Left lung (tissue), 10 donors: ENCODE results near the gene IFITM2. TPM values are rescaled to one million over a fixed set of nuclear protein-coding genes. Genes with fewer than 3 reads are reported as not detected.

ENCODE experiments used
- ATAC-seq: fragments of 200-7000 bp; cut with Tn5 transposase; one replicate; pipeline ENCODE4 v1.9.1; 2020; ENCODE audit warnings: moderate library complexity
- DNase-seq, 4 donors: peaks; one replicate each; pipeline ENCODE4 v3.0.0-alpha.2; 2013 to 2020
- H3K27ac ChIP-seq, 2 donors: fragments of 200-600 bp; sonication (generic) in 1 of 2; one replicate each; pipeline versions ENCODE4 v1.5.0 to v1.8.0; 2020 to 2021
- H3K27me3 ChIP-seq, 2 donors: fragments of 200-600 bp; sonication (generic) in 1 of 2; one replicate each; pipeline versions ENCODE4 v1.5.0 to v1.8.0; 2020 to 2021
- H3K36me3 ChIP-seq, 2 donors: fragments of 200-600 bp; sonication (generic) in 1 of 2; one replicate each; pipeline versions ENCODE4 v1.5.0 to v1.8.0; 2020 to 2021
- H3K4me1 ChIP-seq, 2 donors: fragments of 200-600 bp; one replicate each; pipeline ENCODE4 v1.8.0; 2021
- H3K4me3 ChIP-seq, 2 donors: fragments of 200-600 bp; sonication (generic) in 1 of 2; one replicate each; pipeline versions ENCODE4 v1.5.0 to v1.8.0; 2020 to 2021; ENCODE audit warnings: mild to moderate bottlenecking in 1 of 2
- H3K9me3 ChIP-seq, 2 donors: fragments of 200-600 bp; sonication (generic) in 1 of 2; one replicate each; pipeline versions ENCODE4 v1.5.0 to v1.8.0; 2020 to 2021
- intact Hi-C, 2 donors: fragments of 100-400 bp; cut with DNase I; formaldehyde crosslinking; loops; one replicate each; pipeline versions ENCODE4 v1.11.2 to v1.14.2; 2022
- polyA plus RNA-seq, 6 donors: library from polyadenylated mRNA; unstranded; fragments of 120-200 nt; gene quantifications; one replicate each; pipeline ENCODE4 v1.2.1, GENCODE V29; 2013; ENCODE audit not compliant: insufficient read length in 6 of 6
- total RNA-seq, 2 donors: library from RNA; stranded (reverse); fragmentation: NEBNext Ultra II Directional; extraction: Animal tissue kit (Norgen Biotek cat#: 25700); gene quantifications; one replicate each; pipeline ENCODE4 v1.2.1, GENCODE V29; 2021
- TF ChIP-seq, protein P1 (sequence below), 2 donors: fragments of 200-600 bp; sonication (generic) in 1 of 2; IDR thresholded peaks; one replicate each; pipeline versions ENCODE4 v1.5.0 to v1.8.0; 2021; ENCODE audit warnings: antibody characterized with exemption in 2 of 2
- donor health status: DM: no; HTN: yes; CAD: no.
- donor health status: DM: no; HTN: no; CAD: no.

The IFITM2 gene
- total and polyA plus RNA-seq, 8 donors: 106 to 886 (median 162) TPM

- intact Hi-C loops: no loop called here
- Histone ChIP-seq H3K9me3 (no peaks in the 10 kb centered on the region), H3K27me3 (no peaks in the 10 kb centered on the region), H3K4me1 (peaks cover 6 to 19% of the 10 kb centered on the region in 2 donors), H3K27ac (no peak overlapping the region), H3K36me3 (no peaks in the 10 kb centered on the region), H3K4me3 (no peak overlapping the region)
- DNase-seq (peak in 1 of 4 donors; percentile 70), ATAC-seq (peak; percentile 44)
- TF ChIP-seq, protein P1, sequence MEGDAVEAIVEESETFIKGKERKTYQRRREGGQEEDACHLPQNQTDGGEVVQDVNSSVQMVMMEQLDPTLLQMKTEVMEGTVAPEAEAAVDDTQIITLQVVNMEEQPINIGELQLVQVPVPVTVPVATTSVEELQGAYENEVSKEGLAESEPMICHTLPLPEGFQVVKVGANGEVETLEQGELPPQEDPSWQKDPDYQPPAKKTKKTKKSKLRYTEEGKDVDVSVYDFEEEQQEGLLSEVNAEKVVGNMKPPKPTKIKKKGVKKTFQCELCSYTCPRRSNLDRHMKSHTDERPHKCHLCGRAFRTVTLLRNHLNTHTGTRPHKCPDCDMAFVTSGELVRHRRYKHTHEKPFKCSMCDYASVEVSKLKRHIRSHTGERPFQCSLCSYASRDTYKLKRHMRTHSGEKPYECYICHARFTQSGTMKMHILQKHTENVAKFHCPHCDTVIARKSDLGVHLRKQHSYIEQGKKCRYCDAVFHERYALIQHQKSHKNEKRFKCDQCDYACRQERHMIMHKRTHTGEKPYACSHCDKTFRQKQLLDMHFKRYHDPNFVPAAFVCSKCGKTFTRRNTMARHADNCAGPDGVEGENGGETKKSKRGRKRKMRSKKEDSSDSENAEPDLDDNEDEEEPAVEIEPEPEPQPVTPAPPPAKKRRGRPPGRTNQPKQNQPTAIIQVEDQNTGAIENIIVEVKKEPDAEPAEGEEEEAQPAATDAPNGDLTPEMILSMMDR (IDR thresholded peaks at IDR 0.05): no peak
These were observed 26.8 kb downstream of the IFITM2 start for GRCh38 chr11:334264-334994.

- TF ChIP-seq, protein P1 (IDR thresholded peaks at IDR 0.05): no peak
- Histone ChIP-seq H3K9me3 (no peaks in the 10 kb centered on the region), H3K4me1 (peaks cover 6 to 19% of the 10 kb centered on the region in 2 donors), H3K36me3 (no peaks in the 10 kb centered on the region), H3K4me3 (no peak overlapping the region), H3K27ac (peak overlapping the region; percentile 45 to 63), H3K27me3 (no peaks in the 10 kb centered on the region)
- DNase-seq (peak in 1 of 4 donors; percentile 67), ATAC-seq (peak; percentile 43)
- intact Hi-C loops: no loop called here
These were observed 28.4 kb downstream of the IFITM2 start for GRCh38 chr11:335779-336658.

DNA sequence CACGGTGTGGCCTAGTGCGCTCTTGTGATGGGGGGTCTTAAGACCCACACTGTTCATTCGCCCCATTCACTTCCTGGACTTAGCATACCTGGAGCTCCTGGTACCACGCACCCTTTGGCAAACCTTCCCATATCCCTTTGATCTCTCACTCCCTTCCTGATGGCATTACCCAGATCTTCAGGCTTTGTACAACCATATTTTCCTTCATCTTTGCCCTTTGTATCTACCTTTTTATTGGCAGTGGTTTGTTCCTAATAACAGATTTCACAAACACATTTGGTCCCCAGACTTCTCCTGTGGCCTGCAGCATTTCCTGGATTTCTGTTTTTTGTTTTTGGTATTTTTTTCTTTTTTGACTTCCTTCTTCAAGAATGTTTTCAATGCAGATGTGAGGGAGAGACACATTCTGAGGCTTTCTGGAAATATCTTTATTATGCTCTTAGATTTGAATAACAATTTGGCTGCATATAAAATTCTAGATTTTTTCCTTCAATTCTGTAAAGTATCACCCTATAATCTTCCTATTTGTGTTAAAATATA, 29.1 kb downstream of the IFITM2 start:
- Histone ChIP-seq H3K27ac (peak overlapping the region in 1 of 2 donors; percentile 63), H3K27me3 (no peaks in the 10 kb centered on the region), H3K9me3 (no peaks in the 10 kb centered on the region), H3K4me3 (no peak overlapping the region), H3K4me1 (peaks cover 6 to 19% of the 10 kb centered on the region in 2 donors), H3K36me3 (no peaks in the 10 kb centered on the region)
- ATAC-seq: no peak
- TF ChIP-seq, protein P1 (IDR thresholded peaks at IDR 0.05): no peak
- intact Hi-C loops: no loop called here
- no peak for DNase-seq

DNA sequence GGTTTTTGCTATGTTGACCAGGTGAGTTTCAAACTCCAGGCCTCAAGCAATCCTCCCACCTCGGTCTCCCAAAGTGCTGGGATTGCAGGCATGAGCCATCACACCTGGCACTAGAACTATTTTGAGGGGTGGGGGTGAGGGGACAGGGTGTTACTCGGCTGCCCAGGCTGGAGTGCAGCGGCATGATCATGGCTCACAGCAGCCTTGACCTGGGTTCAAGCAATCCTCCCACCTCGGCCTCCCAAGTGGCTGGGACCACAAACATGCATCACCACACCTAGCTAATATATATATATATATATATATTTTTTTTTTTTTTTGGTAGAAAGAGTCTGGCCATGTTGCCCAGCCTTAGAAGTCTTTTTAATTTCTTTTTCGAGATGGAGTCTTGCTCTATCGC, 30.1 kb downstream of the IFITM2 start:
- no peak for ATAC-seq
- intact Hi-C loops: no loop called here

More for the DNA sequence above, 30.1 kb downstream of the IFITM2 start:
- Histone ChIP-seq H3K4me3 (no peak overlapping the region), H3K36me3 (no peaks in the 10 kb centered on the region), H3K9me3 (no peaks in the 10 kb centered on the region), H3K27me3 (no peaks in the 10 kb centered on the region), H3K27ac (no peak overlapping the region), H3K4me1 (peaks cover 6 to 19% of the 10 kb centered on the region in 2 donors)
- no peak for DNase-seq
- TF ChIP-seq, protein P1 (IDR thresholded peaks at IDR 0.05): no peak
